CD4-positive, CD25-positive, alpha-beta regulatory T cell (primary cell): Measurements from ENCODE around the gene HLA-C. TPM values are rescaled to one million over a fixed set of nuclear protein-coding genes. Genes with fewer than 3 reads are reported as not detected.
"Not testable (repeated sequence)": the region's sequence is repeated elsewhere in the genome, so short reads cannot be mapped to it uniquely, and the experiment has no call there.

Experiments
- ATAC-seq, 2 donors: fragments of 150-1000 bp; cut with Tn5 transposase; one replicate each; pipeline ENCODE4 v1.10.0; 2021; ENCODE audit warnings: low read depth in 2 of 2, moderate number of reproducible peaks in 2 of 2, moderate library complexity in 1 of 2
- DNase-seq, 3 donors: peaks; one replicate each; pipeline versions ENCODE4 v3.0.0 to v3.0.0-alpha.2; 2012 to 2022; ENCODE audit warnings: mixed read lengths in 1 of 3
- H3K27ac ChIP-seq: one replicate; pipeline ENCODE4 v1.7.0; 2013; ENCODE audit warnings: mild to moderate bottlenecking, low read length; ENCODE audit not compliant: insufficient read depth, poor library complexity, severe bottlenecking
- H3K27me3 ChIP-seq: one replicate; pipeline ENCODE4 v1.7.0; 2013; ENCODE audit warnings: low read length; ENCODE audit not compliant: control insufficient read depth, insufficient read depth
- H3K36me3 ChIP-seq: one replicate; pipeline ENCODE4 v1.7.0; 2013; ENCODE audit warnings: mild to moderate bottlenecking, low read length, moderate library complexity; ENCODE audit not compliant: control insufficient read depth, insufficient read depth
- H3K4me1 ChIP-seq: 2 replicates; pipeline ENCODE4 v1.7.0; 2013; ENCODE audit warnings: mild to moderate bottlenecking, low read length; ENCODE audit not compliant: insufficient read depth, control insufficient read depth, poor library complexity, severe bottlenecking
- H3K4me3 ChIP-seq: one replicate; pipeline ENCODE4 v1.7.0; 2013; ENCODE audit warnings: low read depth, mild to moderate bottlenecking, low read length, moderate library complexity
- H3K9me3 ChIP-seq, 2 experiments: 1 replicate in 1 of 2; 2 replicates in 1 of 2; pipeline ENCODE4 v1.7.0; 2013; ENCODE audit warnings: low read length in 2 of 2, mild to moderate bottlenecking in 1 of 2, moderate library complexity in 1 of 2; ENCODE audit not compliant: control insufficient read depth in 2 of 2
- H3K27ac Mint-ChIP-seq, 3 donors: one replicate each; pipeline ENCODE4 v1.8.0; 2020 to 2022; ENCODE audit warnings: mild to moderate bottlenecking in 3 of 3, mixed read lengths in 3 of 3, moderate library complexity in 2 of 3
- H3K27me3 Mint-ChIP-seq: one replicate; pipeline ENCODE4 v1.8.0; 2022; ENCODE audit warnings: mild to moderate bottlenecking, mixed read lengths
- H3K36me3 Mint-ChIP-seq: one replicate; pipeline ENCODE4 v1.8.0; 2020; ENCODE audit warnings: mixed read lengths
- H3K4me1 Mint-ChIP-seq, 4 donors: one replicate each; pipeline ENCODE4 v1.8.0; 2020 to 2022; ENCODE audit warnings: mixed read lengths in 4 of 4, mild to moderate bottlenecking in 1 of 4
- H3K4me3 Mint-ChIP-seq, 4 donors: one replicate each; pipeline ENCODE4 v1.8.0; 2020 to 2022; ENCODE audit warnings: mild to moderate bottlenecking in 4 of 4, mixed read lengths in 4 of 4, moderate library complexity in 3 of 4
- H3K9me3 Mint-ChIP-seq, 7 donors: one replicate each; pipeline ENCODE4 v1.8.0; 2020 to 2022; ENCODE audit warnings: mixed read lengths in 7 of 7, mild to moderate bottlenecking in 3 of 7, moderate library complexity in 2 of 7
- polyA plus RNA-seq, 4 donors: library from polyadenylated mRNA; unstranded; fragments of 300-500 nt; fragmentation: Illumina TruSeq; gene quantifications; one replicate each; pipeline ENCODE4 v1.2.3, GENCODE V29; 2021
- total RNA-seq: library from RNA; stranded (reverse); gene quantifications from one replicate; pipeline ENCODE4 v1.2.3, GENCODE V29; 2022

The HLA-C gene
- total and polyA plus RNA-seq, 5 donors from 2014 or later = 1,832 to 3,568 (median 2,708) TPM

DNA sequence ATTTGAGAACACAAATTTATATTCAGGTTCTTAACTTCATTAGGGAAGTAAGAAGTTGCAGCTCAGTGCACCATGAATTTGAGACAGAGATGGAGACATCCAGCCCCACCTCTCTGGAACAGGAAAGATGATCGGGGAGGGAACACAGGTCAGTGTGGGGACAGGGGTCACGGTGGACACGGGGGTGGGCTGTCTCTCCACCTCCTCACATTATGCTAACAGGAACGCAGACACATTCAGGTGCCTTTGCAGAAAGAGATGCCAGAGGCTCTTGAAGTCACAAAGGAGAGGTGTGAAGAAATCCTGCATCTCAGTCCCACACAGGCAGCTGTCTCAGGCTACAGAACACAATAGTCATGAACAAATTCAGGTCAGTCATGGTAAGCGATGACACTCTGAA, 3.1 kb downstream of the HLA-C start:
- Mint-ChIP-seq H3K4me3 (peak overlapping the region; percentile 97 to 99 (median 98)), H3K27ac (peak overlapping the region in 2 of 3 donors; percentile 79 to 100), H3K9me3 (peaks cover 0 to 7% (median 1%) of the 10 kb centered on the region in 7 donors), H3K27me3 (peaks cover 5% of the 10 kb centered on the region), H3K36me3 (peaks cover 39% of the 10 kb centered on the region), H3K4me1 (peaks cover 11 to 59% (median 47%) of the 10 kb centered on the region in 4 donors)
- no peak for ATAC-seq
- Histone ChIP-seq H3K27me3 (no peaks in the 10 kb centered on the region), H3K4me3 (peak overlapping the region; percentile 89), H3K27ac (peak overlapping the region; percentile 51), H3K9me3 (no peaks in the 10 kb centered on the region), H3K4me1 (peaks cover 48% of the 10 kb centered on the region), H3K36me3 (peaks cover 28% of the 10 kb centered on the region)
- DNase-seq = no peak

DNA sequence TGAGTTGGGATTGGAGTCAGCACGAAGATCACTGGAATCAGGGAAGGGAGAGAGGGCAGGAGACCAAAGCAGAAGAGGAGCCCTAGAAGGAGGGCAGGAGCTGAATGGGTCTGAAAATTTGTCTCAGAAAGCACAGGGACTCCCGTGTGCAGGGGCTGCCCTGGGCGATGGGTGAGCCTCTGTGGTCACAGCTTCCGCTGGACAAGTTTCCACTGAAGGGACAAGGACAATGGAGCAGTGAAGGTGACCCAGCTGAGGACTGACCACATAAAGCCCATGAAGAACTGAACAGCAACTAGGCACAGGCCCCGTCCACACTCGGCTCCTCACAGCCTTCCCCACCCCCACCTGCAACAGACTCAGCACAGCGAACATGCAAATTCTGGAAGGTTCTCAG, 3.5 kb downstream of the HLA-C start:
- peaks cover 0 to 7% (median 1%) of the 10 kb centered on the region in 7 donors for H3K9me3 Mint-ChIP-seq
- DNase-seq = no peak

DNA sequence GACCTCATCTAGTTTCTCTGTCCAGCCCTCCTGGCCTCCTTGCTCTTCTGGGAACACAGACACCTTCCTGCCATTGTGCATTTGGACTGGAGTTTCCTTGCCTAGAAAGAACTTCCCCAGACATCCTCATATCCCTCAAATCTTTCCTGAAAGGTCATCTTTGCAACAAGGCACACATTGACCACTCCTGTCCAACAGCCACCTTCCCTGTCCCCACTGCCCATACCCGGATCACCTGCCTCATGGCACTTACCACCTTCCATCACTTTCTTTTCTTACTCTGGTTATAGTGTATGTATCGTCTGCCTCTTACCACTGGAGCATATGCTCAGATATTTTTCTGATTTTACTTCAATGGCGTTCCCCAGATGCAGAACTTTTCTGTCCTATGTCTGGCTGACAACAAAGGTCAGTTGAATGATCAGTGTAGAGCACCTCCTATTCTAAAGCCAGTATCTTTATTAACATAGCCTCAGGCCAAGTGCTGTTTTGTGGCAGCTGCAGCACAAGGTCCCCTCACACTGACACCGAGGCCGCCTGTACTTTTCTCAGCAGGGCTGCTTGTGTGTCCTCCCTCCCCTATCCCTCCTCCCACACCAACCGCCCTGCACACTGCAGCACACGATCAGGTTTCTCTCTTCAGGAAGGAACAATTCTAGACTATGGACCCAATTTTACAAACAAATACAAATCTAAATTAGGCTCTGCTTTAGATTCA, 4.1 kb downstream of the HLA-C start:
- Mint-ChIP-seq H3K4me3 (peak overlapping the region; percentile 66 to 99 (median 88)), H3K4me1 (peaks cover 6 to 49% (median 37%) of the 10 kb centered on the region in 4 donors), H3K27me3 (no peaks in the 10 kb centered on the region), H3K27ac (peak overlapping the region; percentile 88 to 100 (median 90)), H3K9me3 (peaks cover 0 to 11% (median 5%) of the 10 kb centered on the region in 7 donors), H3K36me3 (peaks cover 39% of the 10 kb centered on the region)
- peaks cover 38% of the 10 kb centered on the region for H3K4me1 ChIP-seq
- H3K4me3 ChIP-seq = no peak overlapping the region
- peaks cover 28% of the 10 kb centered on the region for H3K36me3 ChIP-seq
- H3K27me3 ChIP-seq = no peaks in the 10 kb centered on the region
- ATAC-seq (no peak), DNase-seq (peak in 1 of 3 donors; percentile 26)
- peaks cover 3 to 5% of the 10 kb centered on the region in 2 experiments for H3K9me3 ChIP-seq
- peak overlapping the region; percentile 51 for H3K27ac ChIP-seq

More for the DNA sequence above, 3.5 kb downstream of the HLA-C start:
- H3K9me3 ChIP-seq = peaks cover 0 to under 1% of the 10 kb centered on the region in 2 experiments
- peak overlapping the region; percentile 51 for H3K27ac ChIP-seq
- H3K27me3 Mint-ChIP-seq = peaks cover 4% of the 10 kb centered on the region
- peak overlapping the region; percentile 66 to 99 (median 98) for H3K4me3 Mint-ChIP-seq
- peaks cover 6 to 54% (median 42%) of the 10 kb centered on the region in 4 donors for H3K4me1 Mint-ChIP-seq
- no peaks in the 10 kb centered on the region for H3K27me3 ChIP-seq
- peaks cover 43% of the 10 kb centered on the region for H3K4me1 ChIP-seq
- peaks cover 28% of the 10 kb centered on the region for H3K36me3 ChIP-seq
- ATAC-seq = no peak
- H3K4me3 ChIP-seq = peak overlapping the region; percentile 89
- peaks cover 39% of the 10 kb centered on the region for H3K36me3 Mint-ChIP-seq
- H3K27ac Mint-ChIP-seq = peak overlapping the region in 2 of 3 donors; percentile 88 to 100

DNA sequence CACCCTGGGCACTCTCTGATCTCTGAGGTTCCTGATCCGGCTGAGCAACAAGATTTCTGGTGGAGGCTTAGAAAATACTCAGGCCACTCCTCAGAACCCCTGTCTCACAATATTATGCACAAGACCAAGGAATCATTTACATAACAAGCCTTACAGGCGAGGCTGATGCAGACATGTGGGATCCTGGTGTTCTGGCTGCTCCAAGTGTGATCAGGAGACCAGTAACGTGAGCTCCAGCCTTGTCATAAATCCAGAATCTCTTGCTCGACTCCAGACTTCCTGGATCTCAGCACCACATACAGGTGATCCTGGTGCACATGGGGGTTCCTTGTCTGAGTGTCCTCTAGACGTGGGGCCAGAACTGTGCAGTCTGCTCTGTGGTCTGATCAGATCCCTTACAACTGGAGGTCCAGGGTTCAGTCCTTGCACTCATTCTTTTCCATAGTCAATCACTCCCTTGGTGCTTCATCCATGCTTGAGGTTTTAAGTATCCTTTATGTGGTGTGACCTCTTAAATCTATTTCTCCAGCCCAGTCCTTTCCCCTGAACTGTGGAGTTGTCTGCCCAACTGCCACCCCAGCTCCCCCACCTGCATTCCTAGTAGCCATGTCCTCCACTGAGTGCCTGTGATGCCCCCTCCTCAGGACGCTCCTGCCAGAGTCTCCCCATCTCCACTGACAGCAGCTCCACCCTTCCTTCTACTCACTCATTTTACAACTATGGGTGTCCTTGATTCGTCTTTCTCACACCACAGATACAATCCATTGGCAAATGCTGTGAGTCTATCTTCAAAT, 5.1 kb downstream of the HLA-C start:
- Mint-ChIP-seq H3K36me3 (peaks cover 39% of the 10 kb centered on the region), H3K4me1 (peaks cover 6 to 51% (median 32%) of the 10 kb centered on the region in 4 donors), H3K9me3 (peaks cover 0 to 20% (median 5%) of the 10 kb centered on the region in 7 donors), H3K27ac (peak overlapping the region in 2 of 3 donors; percentile 50 to 100), H3K4me3 (peak overlapping the region; percentile 56 to 99 (median 84)), H3K27me3 (no peaks in the 10 kb centered on the region)
- Histone ChIP-seq H3K4me3 (no peak overlapping the region), H3K27me3 (no peaks in the 10 kb centered on the region), H3K27ac (no peak overlapping the region), H3K4me1 (peaks cover 32% of the 10 kb centered on the region), H3K36me3 (peaks cover 28% of the 10 kb centered on the region), H3K9me3 (peaks cover 8 to 9% of the 10 kb centered on the region in 2 experiments)
- ATAC-seq (no peak), DNase-seq (no peak)

DNA sequence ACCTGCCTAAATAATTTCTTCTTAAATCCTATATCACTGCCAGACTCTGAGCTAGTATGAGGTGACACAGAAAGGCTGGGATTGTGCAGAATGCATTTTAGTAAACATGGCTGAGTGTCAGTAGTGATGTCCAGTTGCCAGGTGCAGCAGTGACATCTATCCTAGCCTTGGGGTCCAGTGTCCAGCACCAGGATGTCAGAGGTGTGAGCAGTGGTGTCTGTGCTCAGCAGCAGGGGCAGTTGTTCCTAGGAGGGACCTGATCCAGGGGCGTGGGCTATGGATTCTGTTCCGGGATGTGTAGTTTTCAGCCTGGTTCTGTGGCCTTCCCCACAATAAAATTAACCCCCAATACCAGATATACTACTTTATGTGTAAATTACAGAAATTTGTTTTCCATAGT, 6.0 kb downstream of the HLA-C start:
- ATAC-seq = no peak

GRCh38 chr6:31263346-31263933, 8.5 kb downstream of the HLA-C start:
- ATAC-seq, H3K4me3 ChIP-seq, H3K9me3 ChIP-seq, H3K27ac ChIP-seq, H3K27me3 Mint-ChIP-seq, H3K4me3 Mint-ChIP-seq, DNase-seq, H3K27ac Mint-ChIP-seq, H3K36me3 ChIP-seq, H3K27me3 ChIP-seq: not testable (repeated sequence)
- Mint-ChIP-seq H3K36me3 (peaks cover 21% of the 10 kb centered on the region), H3K4me1 (peaks cover 26 to 60% (median 35%) of the 10 kb centered on the region in 4 donors), H3K9me3 (peaks cover 0 to 24% (median 4%) of the 10 kb centered on the region in 7 donors)
- peaks cover 13% of the 10 kb centered on the region for H3K4me1 ChIP-seq

More for the DNA sequence above, 6.0 kb downstream of the HLA-C start:
- no peak overlapping the region for H3K4me3 ChIP-seq
- H3K27ac Mint-ChIP-seq = peak overlapping the region; percentile 21 to 76 (median 59)
- H3K36me3 Mint-ChIP-seq = peaks cover 39% of the 10 kb centered on the region
- H3K9me3 Mint-ChIP-seq = peaks cover 0 to 21% (median 5%) of the 10 kb centered on the region in 7 donors
- H3K27ac ChIP-seq = no peak overlapping the region
- peaks cover 8 to 9% of the 10 kb centered on the region in 2 experiments for H3K9me3 ChIP-seq
- H3K4me1 Mint-ChIP-seq = peaks cover 7 to 60% (median 35%) of the 10 kb centered on the region in 4 donors
- peaks cover 32% of the 10 kb centered on the region for H3K4me1 ChIP-seq
- peak overlapping the region in 2 of 4 donors; percentile 0 to 99 for H3K4me3 Mint-ChIP-seq
- H3K27me3 Mint-ChIP-seq = no peaks in the 10 kb centered on the region
- H3K27me3 ChIP-seq = no peaks in the 10 kb centered on the region
- no peak for DNase-seq
- peaks cover 28% of the 10 kb centered on the region for H3K36me3 ChIP-seq

GRCh38 chr6:31259995-31260394, 11.9 kb downstream of the HLA-C start:
- ATAC-seq = peak; percentile 37 to 86
- H3K36me3 ChIP-seq, H3K36me3 Mint-ChIP-seq, H3K4me1 ChIP-seq, H3K27ac ChIP-seq, H3K4me3 ChIP-seq, H3K9me3 ChIP-seq, H3K27me3 ChIP-seq: not testable (repeated sequence)
- peak; percentile 33 to 89 (median 78) for DNase-seq
- H3K4me1 Mint-ChIP-seq = peaks cover 12 to 33% (median 23%) of the 10 kb centered on the region in 4 donors
- peak overlapping the region; percentile 15 to 83 (median 62) for H3K4me3 Mint-ChIP-seq
- H3K27ac Mint-ChIP-seq = peak overlapping the region; percentile 81 to 93 (median 92)
- H3K9me3 Mint-ChIP-seq = peaks cover 0 to 24% (median 3%) of the 10 kb centered on the region in 7 donors
- peaks cover 20% of the 10 kb centered on the region for H3K27me3 Mint-ChIP-seq
